WTC11 (cell line): ENCODE data around the gene PFKP. TPM values are rescaled to one million over a fixed set of nuclear protein-coding genes. Genes with fewer than 3 reads are reported as not detected.

ENCODE experiments used
- ATAC-seq: fragments of 200-7000 bp; cut with Tn5 transposase; 2 replicates; pipeline ENCODE4 v1.10.0; 2021; ENCODE audit warnings: mild to moderate bottlenecking, moderate library complexity
- CTCF ChIA-PET: fragments of 300-600 bp; sonication (Branson Sonifier 250); formaldehyde crosslinking; loops from one replicate; lab custom pipeline; 2021; ENCODE audit warnings: antibody characterized with exemption; lab: Charles Lee
- POLR2A ChIA-PET: fragments of 350-600 bp; sonication (Branson Sonifier 250); formaldehyde crosslinking; loops from one replicate; lab custom pipeline; 2021; ENCODE audit warnings: antibody characterized with exemption; lab: Charles Lee
- DNase-seq: peaks from one replicate; pipeline ENCODE4 v3.0.0; 2021; ENCODE audit warnings: low spot score
- H3K27ac Mint-ChIP-seq: 2 replicates; pipeline ENCODE4 v1.8.0; 2021; ENCODE audit warnings: mixed read lengths
- H3K27me3 Mint-ChIP-seq: 2 replicates; pipeline ENCODE4 v1.8.0; 2021; ENCODE audit warnings: low read depth, mild to moderate bottlenecking, moderate library complexity, mixed read lengths
- H3K36me3 Mint-ChIP-seq: 2 replicates; pipeline ENCODE4 v1.8.0; 2021; ENCODE audit warnings: mixed read lengths
- H3K4me1 Mint-ChIP-seq: 2 replicates; pipeline ENCODE4 v1.8.0; 2022; ENCODE audit warnings: mixed read lengths
- H3K4me3 Mint-ChIP-seq: 2 replicates; pipeline ENCODE4 v1.8.0; 2021; ENCODE audit warnings: mild to moderate bottlenecking, moderate library complexity, mixed read lengths
- H3K9me3 Mint-ChIP-seq: 2 replicates; pipeline ENCODE4 v1.8.0; 2021; ENCODE audit warnings: mixed read lengths
- E2F1 ChIP-seq: sonication (generic); formaldehyde crosslinking; IDR thresholded peaks from 2 replicates; pipeline ENCODE4 v1.8.0; 2022; ENCODE audit warnings: mild to moderate bottlenecking, missing genetic modification reagents
- PRDM15 ChIP-seq: sonication (generic); formaldehyde crosslinking; IDR thresholded peaks from 2 replicates; pipeline ENCODE4 v1.8.0; 2022; ENCODE audit warnings: missing genetic modification reagents
- PRRX2 ChIP-seq: fragments of 250-450 bp; sonication (Bioruptor Pico); IDR thresholded peaks from 2 replicates; pipeline ENCODE4 v1.8.0; 2021; ENCODE audit warnings: mild to moderate bottlenecking
- SMAD4 ChIP-seq: sonication (generic); formaldehyde crosslinking; IDR thresholded peaks from 2 replicates; pipeline ENCODE4 v1.8.0; 2022; ENCODE audit warnings: mild to moderate bottlenecking, missing genetic modification reagents
- TEAD4 ChIP-seq: sonication (generic); formaldehyde crosslinking; IDR thresholded peaks from 2 replicates; pipeline ENCODE4 v1.8.0; 2022; ENCODE audit warnings: mild to moderate bottlenecking, missing genetic modification reagents
- TP53 ChIP-seq: sonication (generic); formaldehyde crosslinking; IDR thresholded peaks from 2 replicates; pipeline ENCODE4 v1.8.1; 2023; ENCODE audit warnings: mild to moderate bottlenecking, missing genetic modification reagents
- ZNF219 ChIP-seq: sonication (generic); formaldehyde crosslinking; IDR thresholded peaks from 2 replicates; pipeline ENCODE4 v1.8.0; 2023; ENCODE audit warnings: missing genetic modification reagents, mild to moderate bottlenecking, borderline replicate concordance
- ZNF232 ChIP-seq: sonication (generic); formaldehyde crosslinking; IDR thresholded peaks from 2 replicates; pipeline ENCODE4 v1.8.0; 2022; ENCODE audit warnings: mild to moderate bottlenecking, missing genetic modification reagents
- ZNF317 ChIP-seq: sonication (generic); formaldehyde crosslinking; IDR thresholded peaks from 2 replicates; pipeline ENCODE4 v1.8.1; 2023; ENCODE audit warnings: low read depth, mild to moderate bottlenecking, moderate library complexity, missing genetic modification reagents, borderline replicate concordance
- ZNF532 ChIP-seq: fragments of 250-450 bp; sonication (Bioruptor Pico); IDR thresholded peaks from 2 replicates; pipeline ENCODE4 v1.9.0; 2021; ENCODE audit warnings: mild to moderate bottlenecking, borderline replicate concordance
- total RNA-seq: library from RNA; stranded (reverse); gene quantifications from 3 replicates; pipeline ENCODE4 v1.2.3, GENCODE V29; 2021
- TF ChIP-seq, protein P1 (sequence below): fragments of 250-450 bp; sonication (Bioruptor Pico); conservative IDR thresholded peaks from 2 replicates; pipeline ENCODE4 v1.9.0; 2021; ENCODE audit warnings: mild to moderate bottlenecking
- TF ChIP-seq, protein P2 (sequence below): sonication (generic); formaldehyde crosslinking; IDR thresholded peaks from 2 replicates; pipeline ENCODE4 v1.8.0; 2023; ENCODE audit warnings: missing genetic modification reagents
- TF ChIP-seq, protein P3 (sequence below): sonication (generic); formaldehyde crosslinking; IDR thresholded peaks from 2 replicates; pipeline ENCODE4 v1.8.1; 2023; ENCODE audit warnings: mild to moderate bottlenecking, missing genetic modification reagents

PFKP gene
- total RNA-seq, 1 experiment from 2014 or later, result 127 TPM

GRCh38 chr10:3048119-3049019, 19.0 kb upstream of the PFKP start (continued):
- TF ChIP-seq, protein P1, sequence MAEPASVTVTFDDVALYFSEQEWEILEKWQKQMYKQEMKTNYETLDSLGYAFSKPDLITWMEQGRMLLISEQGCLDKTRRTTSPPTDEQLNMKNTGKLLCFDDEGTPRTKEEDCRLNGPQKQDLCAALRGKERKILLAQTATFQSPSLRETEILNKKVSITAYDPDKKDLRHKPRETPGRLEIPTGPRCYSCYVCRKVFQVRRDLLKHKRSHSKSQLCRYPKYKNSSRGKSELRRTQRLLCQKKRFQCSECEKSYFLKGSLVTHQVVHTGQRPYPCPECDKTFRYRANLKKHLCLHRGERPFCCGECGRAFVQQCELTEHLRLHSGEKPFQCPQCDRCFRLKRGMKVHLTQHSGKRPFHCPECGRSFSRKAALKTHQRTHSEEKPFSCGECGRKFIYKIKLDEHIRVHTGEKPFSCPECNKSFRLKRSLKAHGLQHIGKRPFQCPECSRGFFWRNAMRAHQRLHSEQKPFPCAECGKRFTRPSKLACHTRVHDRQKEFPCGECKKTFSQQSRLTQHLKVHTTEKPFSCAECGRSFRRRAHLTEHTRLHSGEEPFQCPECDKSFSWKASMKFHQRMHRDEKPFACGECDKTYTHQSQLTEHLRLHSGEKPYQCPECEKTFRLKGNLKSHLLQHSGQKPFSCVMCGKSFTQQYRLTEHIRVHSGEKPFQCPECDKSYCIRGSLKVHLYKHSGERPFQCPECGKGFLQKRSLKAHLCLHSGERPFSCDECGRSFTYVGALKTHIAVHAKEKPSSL, result no peak
- TF ChIP-seq ZNF232 (no peak), ZNF532 (CRISPR knock-in tag) (no peak), TEAD4 (CRISPR knock-in tag) (no peak)

DNA sequence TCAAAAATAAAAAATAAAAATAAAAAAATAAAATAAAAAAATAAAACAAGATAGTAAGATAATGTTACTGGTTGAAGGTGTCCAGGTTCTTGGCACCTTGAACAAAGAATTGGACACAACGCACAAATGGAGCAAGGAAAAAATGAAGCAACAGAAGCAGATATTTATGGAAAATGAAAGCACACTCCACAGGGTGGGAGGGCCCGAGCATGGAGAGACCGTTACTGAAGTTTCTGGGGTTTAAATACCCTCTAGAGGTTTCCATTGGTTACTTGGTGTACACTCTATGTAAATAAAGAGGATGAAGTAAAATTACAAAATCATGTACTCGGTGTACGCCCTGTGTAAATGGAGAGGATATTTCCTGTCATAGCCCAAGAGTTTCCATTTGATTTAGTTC, 15.7 kb upstream of the PFKP start:
- Mint-ChIP-seq H3K9me3 (peaks cover 7% of the 10 kb centered on the region; the same call in 1 of the 2 replicates), H3K4me1 (peaks cover 37% of the 10 kb centered on the region), H3K4me3 (no peak overlapping the region), H3K27me3 (peaks cover 17% of the 10 kb centered on the region), H3K27ac (no peak overlapping the region), H3K36me3 (0 out of 2 replicates have a peak, but pooled peaks cover 3% of the 10 kb centered on the region)
- CTCF ChIA-PET, result interaction anchor here (0.7 kb wide), 1 partner anchor 124 kb away, joined by 3 read pairs; no protein-coding TSS in a partner anchor
- ATAC-seq (no peak), DNase-seq (no peak)
- POLR2A ChIA-PET, result no interaction called here
- TF ChIP-seq, protein P2, sequence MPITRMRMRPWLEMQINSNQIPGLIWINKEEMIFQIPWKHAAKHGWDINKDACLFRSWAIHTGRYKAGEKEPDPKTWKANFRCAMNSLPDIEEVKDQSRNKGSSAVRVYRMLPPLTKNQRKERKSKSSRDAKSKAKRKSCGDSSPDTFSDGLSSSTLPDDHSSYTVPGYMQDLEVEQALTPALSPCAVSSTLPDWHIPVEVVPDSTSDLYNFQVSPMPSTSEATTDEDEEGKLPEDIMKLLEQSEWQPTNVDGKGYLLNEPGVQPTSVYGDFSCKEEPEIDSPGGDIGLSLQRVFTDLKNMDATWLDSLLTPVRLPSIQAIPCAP, result no peak
- TF ChIP-seq, protein P3, sequence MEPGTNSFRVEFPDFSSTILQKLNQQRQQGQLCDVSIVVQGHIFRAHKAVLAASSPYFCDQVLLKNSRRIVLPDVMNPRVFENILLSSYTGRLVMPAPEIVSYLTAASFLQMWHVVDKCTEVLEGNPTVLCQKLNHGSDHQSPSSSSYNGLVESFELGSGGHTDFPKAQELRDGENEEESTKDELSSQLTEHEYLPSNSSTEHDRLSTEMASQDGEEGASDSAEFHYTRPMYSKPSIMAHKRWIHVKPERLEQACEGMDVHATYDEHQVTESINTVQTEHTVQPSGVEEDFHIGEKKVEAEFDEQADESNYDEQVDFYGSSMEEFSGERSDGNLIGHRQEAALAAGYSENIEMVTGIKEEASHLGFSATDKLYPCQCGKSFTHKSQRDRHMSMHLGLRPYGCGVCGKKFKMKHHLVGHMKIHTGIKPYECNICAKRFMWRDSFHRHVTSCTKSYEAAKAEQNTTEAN, result no peak
- no peak for TF ChIP-seq ZNF219 (CRISPR knock-in tag)
- no peak for TF ChIP-seq ZNF317
- no peak for TF ChIP-seq E2F1 (CRISPR knock-in tag)
- no peak for TF ChIP-seq PRRX2 (CRISPR knock-in tag)
- TF ChIP-seq TP53 (CRISPR knock-in tag), result no peak
- no peak for TF ChIP-seq PRDM15 (CRISPR knock-in tag)
- TF ChIP-seq ZNF532 (CRISPR knock-in tag), result no peak
- TF ChIP-seq SMAD4, result no peak
